GM12878 (cell line): ENCODE measurements around the gene IFI27L2. TPM values are rescaled to one million over a fixed set of nuclear protein-coding genes. Genes with fewer than 3 reads are reported as not detected.

Source experiments
- ETV6 ChIP-seq, 2 experiments: fragments of 450-650 bp in 1 of 2; IDR thresholded peaks in 1 of 2; conservative IDR thresholded peaks in 1 of 2; 2 replicates each; pipeline ENCODE4 v1.6.1; 2014; ENCODE audit warnings: antibody characterized with exemption in 1 of 2, borderline replicate concordance in 1 of 2, low read depth in 1 of 2, mild to moderate bottlenecking in 1 of 2, moderate library complexity in 1 of 2
- GABPA ChIP-seq: IDR thresholded peaks from 2 replicates; pipeline ENCODE4 v1.6.1; 2014; ENCODE audit warnings: antibody characterized with exemption, low read depth, mild to moderate bottlenecking, inconsistent platforms
- HDGF ChIP-seq: fragments of 450-650 bp; IDR thresholded peaks from 2 replicates; pipeline ENCODE4 v1.6.1; 2016; ENCODE audit warnings: antibody characterized with exemption
- IRF5 ChIP-seq: fragments of 450-650 bp; IDR thresholded peaks from 2 replicates; pipeline ENCODE4 v1.6.1; 2017; ENCODE audit warnings: borderline replicate concordance
- NFXL1 ChIP-seq: fragments of 450-650 bp; IDR thresholded peaks from 2 replicates; pipeline ENCODE4 v1.6.1; 2017; ENCODE audit warnings: antibody characterized with exemption, mild to moderate bottlenecking, borderline replicate concordance
- PRDM15 ChIP-seq: fragments of 450-650 bp; formaldehyde crosslinking; IDR thresholded peaks from 2 replicates; pipeline ENCODE4 v1.4.0; 2020; ENCODE audit warnings: mild to moderate bottlenecking, moderate library complexity
- RUNX3 ChIP-seq: IDR thresholded peaks from 2 replicates; pipeline ENCODE4 v1.6.1; 2012; ENCODE audit warnings: low read length, inconsistent platforms
- SREBF1 ChIP-seq: IDR thresholded peaks from 2 replicates; pipeline ENCODE4 v1.6.1; 2012; ENCODE audit warnings: mild to moderate bottlenecking, low read length
- YBX1 ChIP-seq: fragments of 450-650 bp; IDR thresholded peaks from 2 replicates; pipeline ENCODE4 v1.6.1; 2016; ENCODE audit warnings: antibody characterized with exemption
- polyA plus RNA-seq, 11 experiments: library from polyadenylated mRNA; depleted of rRNA in 4 of 11; unstranded in 6 of 11; stranded (reverse) in 5 of 11; fragments of >200 nt; fragmentation: Nextera tagmentation in 4 of 11; fragmentation: Illumina TruSeq in 1 of 11; extraction: Ambion mirVana in 4 of 11; extraction: Trizol in 1 of 11; gene quantifications; 1 replicate in 1 of 11; 2 replicates in 10 of 11; pipeline versions ENCODE4 v1.2.1 to v1.2.3, GENCODE V29; 2011 to 2016; ENCODE audit warnings: inconsistent platforms in 2 of 11, missing spikeins in 2 of 11, low read depth in 1 of 11
- total RNA-seq, 4 experiments: library from RNA; depleted of rRNA in 3 of 4; stranded (reverse); fragments of >200 nt in 3 of 4; fragmentation: Illumina TruSeq in 1 of 4; extraction: Trizol in 1 of 4; gene quantifications; 2 replicates each; pipeline versions ENCODE4 v1.2.1 to v1.2.3, GENCODE V29; 2013 to 2021
- TF ChIP-seq, protein P1 (sequence below): fragments of 450-650 bp; IDR thresholded peaks from 2 replicates; pipeline ENCODE4 v1.6.1; 2016; ENCODE audit warnings: mild to moderate bottlenecking, moderate library complexity, borderline replicate concordance

The IFI27L2 gene
- total and polyA plus RNA-seq, 10 of the 15 experiments (the other 5 are each of a cell fraction or from before 2014, with no cell fraction given) = 26.6 to 134 (median 60.3) TPM

GRCh38 chr14:94080621-94081385, 48.6 kb downstream of the IFI27L2 start, which contains the start of the genes DDX24 and IFI27L1 (continued):
- TF ChIP-seq, protein P1, sequence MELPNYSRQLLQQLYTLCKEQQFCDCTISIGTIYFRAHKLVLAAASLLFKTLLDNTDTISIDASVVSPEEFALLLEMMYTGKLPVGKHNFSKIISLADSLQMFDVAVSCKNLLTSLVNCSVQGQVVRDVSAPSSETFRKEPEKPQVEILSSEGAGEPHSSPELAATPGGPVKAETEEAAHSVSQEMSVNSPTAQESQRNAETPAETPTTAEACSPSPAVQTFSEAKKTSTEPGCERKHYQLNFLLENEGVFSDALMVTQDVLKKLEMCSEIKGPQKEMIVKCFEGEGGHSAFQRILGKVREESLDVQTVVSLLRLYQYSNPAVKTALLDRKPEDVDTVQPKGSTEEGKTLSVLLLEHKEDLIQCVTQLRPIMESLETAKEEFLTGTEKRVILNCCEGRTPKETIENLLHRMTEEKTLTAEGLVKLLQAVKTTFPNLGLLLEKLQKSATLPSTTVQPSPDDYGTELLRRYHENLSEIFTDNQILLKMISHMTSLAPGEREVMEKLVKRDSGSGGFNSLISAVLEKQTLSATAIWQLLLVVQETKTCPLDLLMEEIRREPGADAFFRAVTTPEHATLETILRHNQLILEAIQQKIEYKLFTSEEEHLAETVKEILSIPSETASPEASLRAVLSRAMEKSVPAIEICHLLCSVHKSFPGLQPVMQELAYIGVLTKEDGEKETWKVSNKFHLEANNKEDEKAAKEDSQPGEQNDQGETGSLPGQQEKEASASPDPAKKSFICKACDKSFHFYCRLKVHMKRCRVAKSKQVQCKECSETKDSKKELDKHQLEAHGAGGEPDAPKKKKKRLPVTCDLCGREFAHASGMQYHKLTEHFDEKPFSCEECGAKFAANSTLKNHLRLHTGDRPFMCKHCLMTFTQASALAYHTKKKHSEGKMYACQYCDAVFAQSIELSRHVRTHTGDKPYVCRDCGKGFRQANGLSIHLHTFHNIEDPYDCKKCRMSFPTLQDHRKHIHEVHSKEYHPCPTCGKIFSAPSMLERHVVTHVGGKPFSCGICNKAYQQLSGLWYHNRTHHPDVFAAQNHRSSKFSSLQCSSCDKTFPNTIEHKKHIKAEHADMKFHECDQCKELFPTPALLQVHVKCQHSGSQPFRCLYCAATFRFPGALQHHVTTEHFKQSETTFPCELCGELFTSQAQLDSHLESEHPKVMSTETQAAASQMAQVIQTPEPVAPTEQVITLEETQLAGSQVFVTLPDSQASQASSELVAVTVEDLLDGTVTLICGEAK = peak; percentile 88
- TF ChIP-seq YBX1 (no peak), RUNX3 (peak; percentile 80), NFXL1 (no peak), PRDM15 (no peak), IRF5 (peak; percentile 47; the same call in 1 of the 2 replicates), SREBF1 (no peak), GABPA (peak; percentile 90), ETV6 (conservative IDR thresholded peaks at IDR 0.05 in 1 of 2, IDR thresholded peaks at IDR 0.05 in 1 of 2; ENCODE audit: borderline replicate concordance in 1 of 2, low read depth in 1 of 2) (no peak), HDGF (no peak)
